GM19351 (cell line): Measurements from ENCODE around the gene PTPRN2.
"Not testable (repeated sequence)": the region's sequence is repeated elsewhere in the genome, so short reads cannot be mapped to it uniquely, and the experiment has no call there.

Experiments
- ATAC-seq: cut with Tn5 transposase; IDR thresholded peaks from one replicate; pipeline ENCODE4 v1.9.1; 2021; ENCODE audit warnings: mild to moderate bottlenecking, moderate library complexity; ENCODE audit not compliant: unreplicated experiment

The PTPRN2 gene

DNA sequence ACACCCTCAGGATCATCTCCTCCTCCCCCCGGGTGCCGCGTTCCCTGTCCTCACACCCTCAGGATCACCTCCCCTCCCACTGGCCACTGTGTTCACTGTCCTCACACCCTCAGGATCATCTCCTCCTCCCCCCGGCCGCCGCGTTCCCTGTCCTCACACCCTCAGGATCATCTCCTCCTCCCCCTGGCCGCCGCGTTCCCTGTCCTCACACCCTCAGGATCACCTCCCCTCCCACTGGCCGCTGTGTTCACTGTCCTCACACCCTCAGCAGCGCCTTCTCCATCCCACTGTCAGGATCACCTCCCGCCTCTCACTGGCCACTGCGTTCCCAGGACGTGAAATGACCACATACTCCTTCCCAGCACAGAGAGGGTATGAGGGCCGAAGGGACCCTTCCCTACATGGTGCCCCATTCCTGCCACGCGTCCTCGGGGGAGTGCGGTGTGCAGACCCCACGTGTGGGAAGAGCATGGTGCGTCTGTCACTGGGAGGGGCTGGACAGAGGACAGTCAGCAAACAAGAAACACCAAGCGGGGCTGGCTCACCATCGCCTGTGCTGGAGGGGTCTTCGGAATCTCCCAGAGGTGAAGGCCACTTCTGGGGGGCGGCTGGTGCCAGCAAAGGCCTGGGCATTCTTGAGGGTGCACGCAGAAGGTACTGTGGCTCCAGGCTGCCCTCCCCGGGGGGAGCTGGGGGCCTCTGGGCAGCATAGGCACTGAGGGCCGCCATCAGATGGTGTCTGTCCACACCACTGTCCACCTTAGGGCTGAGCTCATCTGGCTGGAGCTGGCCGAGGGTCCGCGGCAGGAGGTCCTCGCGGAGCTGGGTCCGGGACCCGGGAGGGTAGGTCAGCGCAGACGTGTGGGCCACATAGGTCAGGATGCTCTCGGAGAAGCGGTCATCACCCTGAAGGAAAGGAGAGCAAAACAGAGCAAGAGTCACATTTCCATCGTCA, 421.0 kb downstream of the PTPRN2 start:
- ATAC-seq: no peak

DNA sequence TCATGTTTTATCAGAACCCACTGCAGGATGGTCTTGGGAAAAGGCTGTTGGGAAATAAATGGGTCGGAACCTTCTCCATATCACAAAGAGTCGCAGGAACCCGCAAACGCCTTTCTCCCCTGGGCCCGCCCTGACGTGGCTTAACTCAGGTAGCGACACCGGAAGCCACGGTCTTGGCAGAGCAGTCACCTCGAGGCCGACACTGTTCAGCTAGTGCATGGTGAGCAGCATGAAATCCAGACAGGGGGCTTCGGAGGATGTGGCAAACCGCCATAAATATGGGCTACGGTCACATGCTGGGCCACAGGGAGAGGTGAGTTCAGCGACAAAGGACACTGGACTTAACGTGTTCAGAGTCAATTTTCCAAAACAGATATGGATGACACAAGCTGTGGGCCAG, 421.9 kb downstream of the PTPRN2 start:
- ATAC-seq: no peak

DNA sequence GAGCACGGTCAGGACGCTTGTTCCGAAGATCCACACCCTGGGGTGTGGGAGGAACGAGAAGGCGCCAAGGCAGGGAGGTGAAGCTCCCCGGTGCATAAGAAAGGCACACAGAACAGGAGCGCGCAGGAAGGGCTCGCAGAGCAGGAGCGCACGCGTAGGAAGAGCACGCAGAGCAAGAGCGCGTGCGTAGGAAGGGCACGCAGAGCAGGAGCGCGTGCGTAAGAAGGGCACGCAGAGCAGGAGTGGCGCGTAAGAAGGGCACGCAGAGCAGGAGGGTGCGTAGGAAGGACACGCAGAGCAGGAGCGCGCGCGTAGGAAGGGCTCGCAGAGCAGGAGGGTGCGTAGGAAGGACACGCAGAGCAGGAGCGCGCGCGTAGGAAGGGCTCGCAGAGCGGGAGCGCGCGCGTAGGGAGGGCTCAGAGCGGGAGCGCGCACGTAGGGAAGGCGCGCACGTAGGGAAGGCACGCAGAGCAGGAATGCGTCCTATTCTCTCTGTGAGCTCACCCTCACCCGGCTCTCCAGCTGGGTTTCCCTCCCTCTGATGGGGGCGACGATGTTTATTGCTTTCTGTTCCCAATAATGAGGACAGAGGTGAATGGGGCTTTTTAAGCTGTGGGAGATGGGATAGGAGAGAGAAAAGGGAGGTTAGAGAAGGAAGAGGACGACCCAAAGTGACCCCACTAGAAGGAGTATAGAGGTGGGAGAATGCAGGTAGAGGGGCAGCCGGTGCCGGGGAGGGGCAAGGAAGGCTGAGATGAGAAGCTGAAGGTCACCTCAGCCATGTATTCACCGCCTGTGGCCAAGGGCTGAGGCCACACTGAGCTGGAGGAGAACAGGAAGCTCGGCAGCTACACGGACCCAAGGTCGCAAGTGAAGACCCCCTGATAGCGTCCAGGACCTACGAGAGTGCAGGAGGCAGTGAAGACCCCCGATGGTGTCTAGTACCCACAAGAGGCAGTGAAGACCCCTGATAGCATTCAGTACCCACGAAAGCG, 423.2 kb downstream of the PTPRN2 start:
- no peak for ATAC-seq

DNA sequence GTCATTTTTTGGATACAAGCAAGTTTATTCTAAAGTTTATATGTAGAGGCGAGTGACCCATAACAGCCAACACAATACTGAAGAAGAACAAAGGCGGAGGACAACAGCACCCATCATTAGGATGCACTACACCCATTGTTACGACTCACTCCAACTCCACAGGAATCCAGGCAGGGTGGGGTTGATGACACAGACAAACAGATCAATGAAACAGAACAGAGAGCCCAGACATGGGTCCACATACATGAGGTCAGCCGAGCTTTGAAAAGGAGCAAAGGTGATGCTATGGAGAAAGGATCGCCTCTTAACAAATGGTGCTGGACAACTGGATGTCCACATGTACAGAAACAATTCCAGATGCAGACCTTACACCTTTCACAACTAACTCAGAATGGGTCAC, 426.4 kb downstream of the PTPRN2 start:
- no peak for ATAC-seq

DNA sequence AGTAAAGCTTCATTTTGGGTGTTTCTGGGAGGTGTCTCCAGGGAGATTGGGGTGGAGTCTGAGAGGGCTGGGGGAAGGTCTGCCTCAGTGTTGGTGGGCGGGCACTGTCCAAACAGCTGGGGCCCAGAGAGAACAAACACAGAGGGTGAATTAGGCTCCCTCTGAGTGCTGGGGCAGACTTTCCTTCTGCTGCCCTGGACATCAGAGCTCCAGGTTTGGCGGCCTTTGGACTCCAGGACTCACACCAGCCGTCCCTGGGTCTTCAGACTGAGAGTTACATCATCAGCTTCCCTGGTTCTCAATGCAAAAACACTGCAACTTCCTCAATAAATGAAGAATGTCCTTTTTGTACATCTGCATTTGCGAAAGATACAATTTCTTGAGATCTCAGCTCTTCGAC, 427.4 kb downstream of the PTPRN2 start:
- no peak for ATAC-seq

DNA sequence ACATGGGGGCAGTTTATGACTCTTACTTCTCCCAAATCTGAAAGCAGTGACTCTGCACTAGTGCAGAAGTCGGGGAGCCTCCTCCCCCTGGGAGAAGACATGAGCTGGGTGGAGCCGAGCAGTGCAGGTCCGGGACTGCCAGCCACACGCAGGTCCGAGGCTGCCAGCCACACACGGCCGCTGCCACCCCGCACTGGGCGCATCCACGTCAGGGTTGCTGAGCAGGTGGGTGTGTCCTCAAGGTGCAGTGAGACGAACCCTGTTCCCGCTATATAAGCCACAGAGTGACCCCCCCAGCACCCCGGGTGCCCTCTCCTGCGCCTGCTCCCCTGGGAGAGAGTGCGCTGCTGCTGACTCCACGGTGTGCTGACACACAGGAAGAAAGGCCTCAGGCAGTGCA, 430.2 kb downstream of the PTPRN2 start:
- no peak for ATAC-seq

DNA sequence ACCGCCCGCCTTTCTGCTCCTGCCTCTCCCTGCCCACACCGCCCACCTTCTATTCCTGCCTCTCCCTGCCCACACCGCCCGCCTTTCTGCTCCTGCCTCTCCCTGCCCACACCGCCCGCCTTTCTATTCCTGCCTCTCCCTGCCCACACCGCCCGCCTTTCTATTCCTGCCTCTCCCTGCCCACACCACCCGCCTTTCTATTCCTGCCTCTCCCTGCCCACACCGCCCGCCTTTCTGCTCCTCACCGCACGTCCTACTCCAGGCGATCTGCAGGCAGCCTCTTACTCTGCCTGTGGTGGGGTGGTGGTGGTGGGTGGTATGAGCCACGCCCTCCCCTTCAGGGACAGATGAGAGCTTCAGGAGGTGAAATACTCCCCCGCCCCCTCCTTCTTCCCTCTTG, 436.4 kb downstream of the PTPRN2 start:
- ATAC-seq: not testable (repeated sequence)

DNA sequence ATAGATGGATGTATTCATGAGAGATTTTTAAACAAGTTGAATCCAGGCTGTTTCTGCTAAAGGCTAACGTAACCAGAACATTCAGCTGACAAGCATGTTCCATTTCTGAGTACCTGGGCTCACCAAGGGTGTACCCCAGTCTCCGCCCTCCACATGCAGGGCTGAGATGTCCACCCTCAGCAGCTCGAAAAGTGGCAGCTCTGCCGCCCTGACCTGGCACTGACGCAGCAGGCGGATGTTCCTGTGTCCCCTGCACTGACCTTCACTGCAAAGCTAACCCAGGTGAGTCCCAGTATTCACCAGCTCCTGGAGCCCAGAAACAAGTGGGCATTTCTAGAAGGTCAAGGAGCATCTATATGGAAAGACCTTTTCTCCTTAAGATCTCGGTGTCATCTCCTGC, 437.4 kb downstream of the PTPRN2 start:
- no peak for ATAC-seq

DNA sequence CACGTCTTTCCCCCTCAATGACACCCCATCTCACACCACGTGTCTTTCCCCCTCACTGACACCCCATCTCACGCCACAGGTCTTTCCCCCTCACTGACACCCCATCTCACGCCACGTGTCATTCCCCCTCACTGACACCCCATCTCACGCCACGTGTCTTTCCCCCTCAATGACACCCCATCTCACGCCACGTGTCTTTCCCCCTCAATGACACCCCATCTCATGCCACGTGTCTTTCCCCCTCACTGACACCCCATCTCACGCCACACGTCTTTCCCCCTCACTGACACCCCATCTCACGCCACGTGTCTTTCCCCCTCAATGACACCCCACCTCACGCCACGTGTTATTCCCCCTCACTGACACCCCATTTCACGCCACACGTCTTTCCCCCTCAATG, 440.2 kb downstream of the PTPRN2 start:
- ATAC-seq: not testable (repeated sequence)

DNA sequence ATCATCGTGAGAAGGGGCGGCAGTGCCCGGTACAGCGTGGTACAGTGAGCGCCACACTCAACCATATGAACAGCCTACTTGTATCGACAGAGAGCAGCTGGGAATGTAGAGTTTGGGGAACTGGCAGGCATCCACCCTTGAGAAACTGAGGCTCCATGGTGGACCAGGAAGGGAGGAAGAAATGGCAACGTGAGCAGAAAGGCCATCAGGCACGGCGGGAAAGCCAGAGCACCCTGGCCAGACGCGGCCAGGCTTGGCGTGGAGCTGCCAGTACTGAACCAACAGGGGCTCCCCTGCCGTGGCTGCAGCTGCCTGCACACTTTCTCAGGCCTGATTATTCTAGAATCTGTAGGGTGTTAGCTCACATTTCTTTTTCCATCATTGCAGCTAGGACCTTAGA, 442.3 kb downstream of the PTPRN2 start:
- no peak for ATAC-seq

DNA sequence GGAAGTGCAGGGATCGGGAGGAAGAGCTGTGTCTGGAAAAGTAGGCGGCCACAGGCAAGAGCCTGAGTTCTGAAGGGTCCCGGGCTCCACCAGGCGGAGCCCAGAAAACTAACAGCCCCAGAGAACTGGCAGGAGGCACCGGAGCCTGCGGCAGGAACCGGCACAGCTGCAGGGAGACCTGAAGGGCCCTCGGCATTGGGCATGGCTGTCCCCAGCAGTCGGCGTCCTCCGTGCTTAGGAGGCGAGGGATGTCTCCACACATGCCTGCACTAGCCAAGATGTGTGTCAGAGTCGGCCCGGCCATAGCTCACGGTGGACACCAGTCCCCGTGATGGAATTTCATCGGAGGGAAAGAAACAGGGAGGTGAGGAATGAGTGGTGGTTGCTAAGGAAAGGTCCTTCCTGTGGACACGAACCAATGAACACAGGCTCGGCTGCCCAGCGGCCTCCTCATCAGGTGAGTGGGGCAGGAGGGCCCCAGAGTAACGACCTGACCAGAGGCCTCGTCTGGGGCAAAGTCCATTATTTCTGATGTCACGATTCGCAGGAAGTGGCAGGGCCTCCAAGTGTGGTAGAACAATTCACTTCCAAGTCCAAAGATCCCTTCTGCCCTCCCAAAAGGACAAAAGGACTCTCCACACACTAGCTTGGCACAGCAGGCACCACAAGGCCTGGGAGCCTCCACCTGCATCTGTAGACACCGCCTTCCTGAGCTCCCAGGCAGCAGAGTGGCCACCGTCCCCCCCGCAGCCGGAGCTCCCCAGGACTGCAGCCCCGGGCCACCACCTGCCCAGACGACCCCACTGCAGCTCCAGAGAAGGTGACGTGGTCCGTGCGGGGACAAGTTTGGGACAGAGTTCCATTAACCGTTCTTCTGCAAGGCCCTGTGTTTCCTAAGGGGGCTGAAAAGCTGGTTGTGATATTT, 444.2 kb downstream of the PTPRN2 start:
- no peak for ATAC-seq

DNA sequence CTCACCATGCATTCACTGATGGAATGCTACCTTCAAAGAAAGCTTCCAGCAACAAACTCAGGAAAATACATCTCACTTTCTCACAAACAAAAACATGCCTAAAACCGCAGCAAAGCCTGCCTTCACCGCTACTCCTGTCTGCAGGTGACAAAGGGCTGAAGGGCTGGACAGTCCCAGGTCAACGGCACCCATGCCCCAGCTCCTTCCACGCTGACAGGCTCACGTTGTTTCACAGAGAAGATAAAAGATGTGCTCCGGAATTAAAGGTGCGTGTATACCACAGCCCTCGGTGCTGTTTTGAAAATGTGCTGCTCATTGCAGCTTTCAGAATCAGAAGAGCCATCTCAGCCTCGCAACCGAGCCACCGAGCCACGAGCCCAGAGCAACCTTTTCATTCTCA, 445.0 kb downstream of the PTPRN2 start:
- no peak for ATAC-seq

DNA sequence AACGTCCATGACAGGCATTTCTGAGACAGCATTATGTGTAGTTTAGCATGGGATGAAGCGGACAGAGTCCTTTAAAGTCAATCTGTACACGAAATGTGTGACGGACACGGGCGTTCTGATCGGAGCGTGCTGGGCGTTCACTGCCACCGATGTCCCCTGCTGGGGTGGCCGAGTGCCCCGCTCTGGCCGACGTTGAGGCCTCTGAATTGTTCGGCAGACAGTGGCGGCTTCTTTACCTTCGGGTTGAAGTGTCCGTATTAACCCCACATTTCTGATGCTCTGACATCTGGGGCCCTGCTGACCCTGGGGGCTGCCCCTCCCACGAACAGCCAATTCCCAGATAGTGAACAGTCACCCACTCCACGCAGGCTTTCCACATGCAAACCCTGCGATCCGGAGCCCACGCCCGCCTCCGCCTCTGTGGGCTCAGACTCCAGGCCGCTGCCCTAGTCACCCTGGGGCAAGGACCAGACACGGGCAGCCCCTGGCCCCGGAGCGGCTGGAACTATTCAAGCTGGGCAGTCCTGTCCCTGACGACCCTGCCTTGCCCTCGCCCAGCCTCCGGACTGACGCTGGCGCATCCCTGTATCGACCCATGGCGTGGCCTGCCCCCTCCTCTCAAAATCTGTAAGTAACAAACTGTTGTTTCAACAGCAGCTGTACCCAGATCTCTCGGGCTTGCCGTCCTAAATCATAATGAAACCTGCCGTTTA, 445.7 kb downstream of the PTPRN2 start:
- no peak for ATAC-seq

DNA sequence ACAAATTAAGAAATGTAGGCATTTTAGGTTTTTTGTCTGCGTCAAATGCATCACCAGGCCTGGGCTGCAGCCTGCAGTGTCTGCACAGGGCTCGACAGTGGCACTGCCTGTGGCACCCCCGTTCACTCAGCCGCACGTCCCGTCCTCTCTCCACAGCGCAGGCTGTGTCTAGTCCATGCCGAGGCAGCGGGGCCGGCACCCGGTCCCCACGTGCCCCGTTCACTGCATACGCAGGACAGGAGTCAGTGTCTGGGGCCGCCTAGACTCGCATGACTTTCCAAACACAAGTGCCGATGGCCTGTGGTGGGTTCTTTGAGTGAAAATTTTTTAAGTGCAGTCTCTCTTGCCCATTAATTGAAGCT, 446.4 kb downstream of the PTPRN2 start:
- ATAC-seq: no peak

DNA sequence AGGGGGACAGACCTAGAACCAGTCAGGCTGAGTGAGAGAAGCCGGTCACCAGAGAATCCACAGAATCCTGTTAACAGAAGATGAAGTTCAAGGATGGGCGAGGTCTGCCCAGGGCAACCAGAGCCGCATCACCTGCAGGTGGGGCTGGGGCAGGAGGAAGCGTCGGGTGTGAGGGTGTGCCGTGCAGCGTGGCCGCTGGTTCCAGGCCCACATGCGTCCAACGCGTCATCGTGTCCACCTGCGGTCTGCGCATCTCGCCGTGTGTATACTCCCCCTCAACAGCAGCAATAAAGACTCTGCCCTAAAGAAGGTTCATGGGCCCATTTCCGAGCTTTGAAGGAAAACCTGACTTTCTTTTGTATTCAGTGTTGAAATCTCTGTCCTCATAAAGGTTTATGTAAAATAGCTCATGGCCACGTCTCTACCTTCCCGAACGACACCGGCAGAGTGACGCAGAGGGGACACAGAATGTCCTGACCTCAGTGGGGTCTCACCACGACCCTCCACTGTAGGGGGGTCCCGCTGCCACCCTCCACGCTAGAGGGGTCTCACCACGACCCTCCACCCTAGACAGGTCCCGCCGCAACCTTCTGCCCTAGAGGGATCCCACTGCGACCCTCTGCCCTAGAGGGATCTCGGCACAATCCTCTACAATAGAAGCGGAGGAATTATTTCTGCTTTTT, 446.9 kb downstream of the PTPRN2 start:
- no peak for ATAC-seq

DNA sequence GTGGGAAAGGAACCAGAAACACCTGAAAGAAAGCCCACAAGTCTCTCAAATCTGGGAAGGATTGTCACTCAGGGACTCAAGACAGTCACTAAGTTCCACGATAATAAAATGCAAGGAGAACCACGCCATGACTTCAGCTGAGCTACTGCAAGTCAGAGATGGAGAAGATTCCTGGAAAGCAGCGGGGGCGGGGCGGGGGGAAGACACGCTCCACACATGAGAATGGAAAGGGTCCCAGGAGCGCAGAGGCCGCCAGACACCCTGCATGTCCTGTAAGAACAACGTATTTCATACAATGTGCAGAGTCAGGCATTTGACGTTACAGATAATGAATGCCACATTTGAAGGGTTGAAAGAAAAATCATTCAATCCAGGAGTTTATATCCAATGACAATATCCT, 448.1 kb downstream of the PTPRN2 start:
- no peak for ATAC-seq

DNA sequence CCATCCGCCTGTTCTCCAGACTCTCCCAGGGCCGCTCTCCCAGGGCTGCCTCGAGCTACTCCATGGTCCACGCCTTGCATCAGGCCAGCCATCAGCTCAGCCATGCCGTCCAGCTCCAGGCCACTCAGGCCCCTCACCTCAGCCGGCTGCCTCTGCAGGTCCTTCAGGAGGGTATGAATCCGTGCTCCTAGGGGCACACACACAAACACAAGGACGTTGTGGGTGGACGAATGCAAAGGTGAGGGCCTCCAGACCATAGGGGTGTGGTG, 449.4 kb downstream of the PTPRN2 start:
- ATAC-seq: no peak

DNA sequence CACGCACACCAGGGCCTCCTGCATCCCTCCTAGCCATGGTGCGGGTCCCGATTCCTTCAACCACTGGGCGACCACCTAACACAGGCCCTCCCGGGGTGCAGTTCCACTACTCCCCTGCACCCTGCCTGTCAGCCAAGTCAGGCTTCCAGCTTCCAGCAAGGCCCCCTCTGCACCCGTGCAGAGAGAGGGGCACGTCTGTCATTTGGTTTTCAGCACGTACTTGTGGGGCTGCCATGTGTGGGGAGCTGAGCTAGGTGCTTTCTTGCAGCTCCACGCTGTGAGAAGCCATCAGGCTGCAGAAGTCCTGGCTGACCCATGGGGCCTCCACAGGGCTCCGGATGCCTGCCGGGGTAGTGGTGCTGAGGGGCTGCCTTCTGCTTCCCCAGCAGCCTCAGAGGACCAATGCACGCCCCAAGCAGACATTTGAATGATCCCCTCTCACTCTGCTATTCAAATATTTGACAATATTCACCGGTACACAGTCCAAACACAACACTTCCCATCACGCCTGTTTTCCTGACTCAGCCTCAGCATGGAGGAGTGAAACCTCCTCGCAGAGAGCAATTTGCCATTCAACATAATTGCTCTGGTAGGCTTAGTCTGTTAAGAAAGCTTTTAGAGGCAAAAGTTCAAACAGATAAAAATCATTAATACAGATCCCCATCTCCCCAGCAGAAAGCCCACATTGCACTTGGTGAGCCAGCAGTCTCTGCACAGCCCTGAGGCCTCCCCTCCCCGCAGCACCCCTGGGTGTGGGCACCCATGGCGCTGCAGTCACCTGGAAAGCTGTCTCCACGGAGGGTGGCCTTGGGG, 449.9 kb downstream of the PTPRN2 start:
- no peak for ATAC-seq

DNA sequence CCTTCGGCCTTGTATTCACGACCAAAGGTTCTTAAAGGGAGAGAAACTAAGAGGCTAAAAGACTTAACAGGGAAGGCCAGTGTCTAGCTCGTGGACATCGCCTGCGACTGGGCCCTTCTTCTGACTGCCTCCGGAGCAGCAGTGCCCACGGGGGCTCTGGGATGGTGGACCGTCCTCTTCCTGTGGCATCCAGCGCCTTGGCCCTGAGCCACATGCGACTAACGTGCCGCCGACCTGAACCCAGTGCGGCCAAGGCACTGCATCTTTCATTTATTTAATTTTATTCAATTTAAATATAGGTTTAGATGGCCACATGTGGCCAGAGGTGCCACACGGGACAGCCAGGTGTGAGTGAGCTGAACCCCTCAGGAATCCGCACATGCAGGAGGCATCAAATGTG, 451.7 kb downstream of the PTPRN2 start:
- no peak for ATAC-seq
